ENCODE measurements around the gene MAPKAPK5. TPM values are rescaled to one million over a fixed set of nuclear protein-coding genes. Genes with fewer than 3 reads are reported as not detected.
"Not testable (repeated sequence)": the region's sequence is repeated elsewhere in the genome, so short reads cannot be mapped to it uniquely, and the experiment has no call there.

MAPKAPK5 gene
- total and polyA plus RNA-seq, 4 donors, result 10.9 to 26.3 (median 12.6) TPM

DNA sequence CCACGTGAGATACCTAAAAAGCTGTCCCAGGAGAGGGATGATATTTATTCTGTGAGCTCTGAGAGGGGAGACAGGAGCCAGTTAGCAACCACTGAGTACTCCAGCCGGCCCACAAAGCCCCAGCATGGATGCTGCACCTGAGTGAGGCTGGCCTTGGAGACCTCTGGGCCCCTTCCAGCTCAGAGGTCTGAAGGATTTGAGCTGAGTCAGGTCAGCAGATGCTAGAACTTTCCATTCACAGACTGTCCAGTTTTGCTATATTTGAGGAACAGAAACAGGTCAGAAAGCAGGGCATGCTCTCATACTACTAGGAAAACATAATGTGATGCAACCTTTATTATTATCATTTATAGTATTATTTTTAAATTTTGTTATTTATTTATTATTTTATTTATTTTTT, 15.0 kb upstream of the MAPKAPK5 start (continued):
- no peak for TF ChIP-seq TAF1 (conservative IDR thresholded peaks at IDR 0.05)
- TF ChIP-seq SP1 (IDR thresholded peaks at IDR 0.05), result no peak
- TF ChIP-seq RXRA (IDR thresholded peaks at IDR 0.05), result no peak
- no peak for TF ChIP-seq NR2F2 (IDR thresholded peaks at IDR 0.05)
- no peak for TF ChIP-seq FOXA2 (IDR thresholded peaks at IDR 0.05)
- TF ChIP-seq HNF4A (conservative IDR thresholded peaks at IDR 0.05), result no peak
- TF ChIP-seq EGR1 (IDR thresholded peaks at IDR 0.05; ENCODE audit: low read depth in 2 of 2), result no peak

DNA sequence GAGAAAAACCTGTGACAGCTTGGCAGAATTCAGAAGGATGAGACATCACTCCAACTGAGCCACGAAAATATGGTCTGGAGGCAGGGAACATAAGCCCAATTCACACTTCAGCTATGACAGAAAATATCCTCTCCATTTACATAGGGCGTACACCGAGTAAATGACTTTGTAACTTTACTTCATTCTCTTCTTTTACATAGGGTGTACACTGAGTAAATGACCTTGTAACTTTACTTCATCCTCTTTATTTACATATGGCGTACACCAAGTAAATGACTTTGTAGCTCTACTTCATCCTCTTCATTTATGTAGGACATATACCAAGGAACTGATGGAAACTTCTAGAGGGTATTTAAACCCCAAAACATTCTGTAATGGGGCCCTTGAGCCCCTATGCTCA, 14.1 kb upstream of the MAPKAPK5 start:
- TF ChIP-seq RAD21 (IDR thresholded peaks at IDR 0.05) (no peak), NR2F2 (IDR thresholded peaks at IDR 0.05) (no peak), FOXA2 (IDR thresholded peaks at IDR 0.05) (no peak), SP1 (IDR thresholded peaks at IDR 0.05) (no peak)
- TF ChIP-seq, protein P1, sequence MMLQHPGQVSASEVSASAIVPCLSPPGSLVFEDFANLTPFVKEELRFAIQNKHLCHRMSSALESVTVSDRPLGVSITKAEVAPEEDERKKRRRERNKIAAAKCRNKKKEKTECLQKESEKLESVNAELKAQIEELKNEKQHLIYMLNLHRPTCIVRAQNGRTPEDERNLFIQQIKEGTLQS (IDR thresholded peaks at IDR 0.05), result no peak
- TF ChIP-seq, protein P2, sequence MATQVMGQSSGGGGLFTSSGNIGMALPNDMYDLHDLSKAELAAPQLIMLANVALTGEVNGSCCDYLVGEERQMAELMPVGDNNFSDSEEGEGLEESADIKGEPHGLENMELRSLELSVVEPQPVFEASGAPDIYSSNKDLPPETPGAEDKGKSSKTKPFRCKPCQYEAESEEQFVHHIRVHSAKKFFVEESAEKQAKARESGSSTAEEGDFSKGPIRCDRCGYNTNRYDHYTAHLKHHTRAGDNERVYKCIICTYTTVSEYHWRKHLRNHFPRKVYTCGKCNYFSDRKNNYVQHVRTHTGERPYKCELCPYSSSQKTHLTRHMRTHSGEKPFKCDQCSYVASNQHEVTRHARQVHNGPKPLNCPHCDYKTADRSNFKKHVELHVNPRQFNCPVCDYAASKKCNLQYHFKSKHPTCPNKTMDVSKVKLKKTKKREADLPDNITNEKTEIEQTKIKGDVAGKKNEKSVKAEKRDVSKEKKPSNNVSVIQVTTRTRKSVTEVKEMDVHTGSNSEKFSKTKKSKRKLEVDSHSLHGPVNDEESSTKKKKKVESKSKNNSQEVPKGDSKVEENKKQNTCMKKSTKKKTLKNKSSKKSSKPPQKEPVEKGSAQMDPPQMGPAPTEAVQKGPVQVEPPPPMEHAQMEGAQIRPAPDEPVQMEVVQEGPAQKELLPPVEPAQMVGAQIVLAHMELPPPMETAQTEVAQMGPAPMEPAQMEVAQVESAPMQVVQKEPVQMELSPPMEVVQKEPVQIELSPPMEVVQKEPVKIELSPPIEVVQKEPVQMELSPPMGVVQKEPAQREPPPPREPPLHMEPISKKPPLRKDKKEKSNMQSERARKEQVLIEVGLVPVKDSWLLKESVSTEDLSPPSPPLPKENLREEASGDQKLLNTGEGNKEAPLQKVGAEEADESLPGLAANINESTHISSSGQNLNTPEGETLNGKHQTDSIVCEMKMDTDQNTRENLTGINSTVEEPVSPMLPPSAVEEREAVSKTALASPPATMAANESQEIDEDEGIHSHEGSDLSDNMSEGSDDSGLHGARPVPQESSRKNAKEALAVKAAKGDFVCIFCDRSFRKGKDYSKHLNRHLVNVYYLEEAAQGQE (IDR thresholded peaks at IDR 0.05), result no peak
- 90% methylated on average over 4 of the region's 4 CpGs for WGBS
- H3K9ac ChIP-seq (ENCODE audit: low read depth in 1 of 2, low read length in 2 of 2), result no peak overlapping the region
- no peaks in the 10 kb centered on the region for H3K36me3 ChIP-seq (ENCODE audit: control insufficient read depth in 4 of 4, insufficient read depth in 3 of 4, low read depth in 1 of 4, low read length in 3 of 4)
- H3K4me3 ChIP-seq (ENCODE audit: low read depth in 1 of 3, low read length in 3 of 3), result no peak overlapping the region
- H3K27ac ChIP-seq (ENCODE audit: low read depth in 1 of 2, low read length in 2 of 2), result no peak overlapping the region
- no peak for DNase-seq (ENCODE audit: low spot score)
- H3K4me1 ChIP-seq (ENCODE audit: control insufficient read depth in 4 of 4, insufficient read depth in 4 of 4, low read length in 3 of 4), result no peaks in the 10 kb centered on the region
- no peaks in the 10 kb centered on the region for H3K9me3 ChIP-seq (ENCODE audit: control insufficient read depth in 4 of 4, low read length in 3 of 4)
- no peaks in the 10 kb centered on the region for H3K27me3 ChIP-seq (ENCODE audit: control insufficient read depth in 4 of 4, insufficient read depth in 4 of 4, low read length in 3 of 4)

DNA sequence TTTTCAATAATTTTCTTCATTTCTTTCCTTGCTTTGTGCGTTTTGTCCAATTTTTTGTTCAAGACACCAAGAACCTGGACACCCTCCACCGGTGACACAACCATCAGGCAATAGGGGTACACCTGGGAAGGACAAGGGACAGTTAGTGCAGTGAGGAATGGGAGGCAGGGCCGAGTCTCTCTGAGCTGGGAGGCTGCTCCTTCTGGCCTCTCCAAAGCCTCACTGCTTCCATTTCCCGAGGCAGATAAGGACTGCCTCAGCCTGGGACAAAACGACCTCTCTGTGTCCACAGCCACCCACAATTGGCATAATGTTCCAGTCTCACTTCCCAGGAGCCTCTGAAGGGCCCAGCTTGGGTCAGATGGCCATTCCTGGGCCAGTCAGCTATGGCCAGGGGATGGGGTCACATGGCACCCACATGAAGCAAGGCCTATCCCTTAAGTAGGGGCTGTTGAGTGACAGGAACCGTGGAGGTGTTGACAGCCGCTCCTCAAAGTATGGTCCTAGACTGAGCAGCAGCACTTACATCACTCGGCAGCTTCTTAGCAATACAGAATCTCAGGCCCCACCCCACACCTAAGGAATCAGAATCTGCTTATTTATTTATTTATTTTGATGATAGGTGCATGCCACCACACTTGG, 13.6 kb upstream of the MAPKAPK5 start:
- Histone ChIP-seq H3K9ac (ENCODE audit: low read depth in 1 of 2, low read length in 2 of 2) (no peak overlapping the region), H3K9me3 (ENCODE audit: control insufficient read depth in 4 of 4, low read length in 3 of 4) (no peaks in the 10 kb centered on the region)
- DNase-seq (ENCODE audit: low spot score), result no peak

DNA sequence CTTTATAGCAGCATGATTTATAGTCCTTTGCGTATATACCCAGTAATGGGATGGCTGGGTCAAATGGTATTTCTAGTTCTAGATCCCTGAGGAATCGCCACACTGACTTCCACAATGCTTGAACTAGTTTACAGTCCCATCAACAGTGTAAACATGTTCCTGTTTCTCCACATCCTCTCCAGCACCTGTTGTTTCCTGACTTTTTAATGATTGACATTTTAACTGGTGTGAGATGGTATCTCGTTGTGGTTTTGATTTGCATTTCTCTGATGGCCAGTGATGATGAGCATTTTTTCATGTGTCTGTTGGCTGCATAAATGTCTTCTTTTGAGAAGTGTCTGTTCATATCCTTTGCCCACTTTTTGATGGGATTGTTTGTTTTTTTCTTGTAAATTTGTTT, 12.4 kb upstream of the MAPKAPK5 start:
- not testable (repeated sequence) for H3K4me3 ChIP-seq (ENCODE audit: low read depth in 1 of 3, low read length in 3 of 3); H3K9ac ChIP-seq (ENCODE audit: low read depth in 1 of 2, low read length in 2 of 2); H3K36me3 ChIP-seq (ENCODE audit: control insufficient read depth in 4 of 4, insufficient read depth in 3 of 4, low read depth in 1 of 4, low read length in 3 of 4); DNase-seq (ENCODE audit: low spot score); H3K27me3 ChIP-seq (ENCODE audit: control insufficient read depth in 4 of 4, insufficient read depth in 4 of 4, low read length in 3 of 4); H3K27ac ChIP-seq (ENCODE audit: low read depth in 1 of 2, low read length in 2 of 2); H3K4me1 ChIP-seq (ENCODE audit: control insufficient read depth in 4 of 4, insufficient read depth in 4 of 4, low read length in 3 of 4); H3K9me3 ChIP-seq (ENCODE audit: control insufficient read depth in 4 of 4, low read length in 3 of 4)
- 86% methylated on average over 3 of the region's 3 CpGs for WGBS

More for the DNA sequence above, 13.6 kb upstream of the MAPKAPK5 start:
- no peak overlapping the region for H3K4me3 ChIP-seq (ENCODE audit: low read depth in 1 of 3, low read length in 3 of 3)
- H3K27me3 ChIP-seq (ENCODE audit: control insufficient read depth in 4 of 4, insufficient read depth in 4 of 4, low read length in 3 of 4), result no peaks in the 10 kb centered on the region
- TF ChIP-seq FOXA2 (IDR thresholded peaks at IDR 0.05) (no peak), FOXA1 (IDR thresholded peaks at IDR 0.05) (no peak), SP1 (IDR thresholded peaks at IDR 0.05) (no peak)
- no peak overlapping the region for H3K27ac ChIP-seq (ENCODE audit: low read depth in 1 of 2, low read length in 2 of 2)
- H3K4me1 ChIP-seq (ENCODE audit: control insufficient read depth in 4 of 4, insufficient read depth in 4 of 4, low read length in 3 of 4), result no peaks in the 10 kb centered on the region
- WGBS, result 88% methylated on average over 8 of the region's 8 CpGs
- no peaks in the 10 kb centered on the region for H3K36me3 ChIP-seq (ENCODE audit: control insufficient read depth in 4 of 4, insufficient read depth in 3 of 4, low read depth in 1 of 4, low read length in 3 of 4)

DNA sequence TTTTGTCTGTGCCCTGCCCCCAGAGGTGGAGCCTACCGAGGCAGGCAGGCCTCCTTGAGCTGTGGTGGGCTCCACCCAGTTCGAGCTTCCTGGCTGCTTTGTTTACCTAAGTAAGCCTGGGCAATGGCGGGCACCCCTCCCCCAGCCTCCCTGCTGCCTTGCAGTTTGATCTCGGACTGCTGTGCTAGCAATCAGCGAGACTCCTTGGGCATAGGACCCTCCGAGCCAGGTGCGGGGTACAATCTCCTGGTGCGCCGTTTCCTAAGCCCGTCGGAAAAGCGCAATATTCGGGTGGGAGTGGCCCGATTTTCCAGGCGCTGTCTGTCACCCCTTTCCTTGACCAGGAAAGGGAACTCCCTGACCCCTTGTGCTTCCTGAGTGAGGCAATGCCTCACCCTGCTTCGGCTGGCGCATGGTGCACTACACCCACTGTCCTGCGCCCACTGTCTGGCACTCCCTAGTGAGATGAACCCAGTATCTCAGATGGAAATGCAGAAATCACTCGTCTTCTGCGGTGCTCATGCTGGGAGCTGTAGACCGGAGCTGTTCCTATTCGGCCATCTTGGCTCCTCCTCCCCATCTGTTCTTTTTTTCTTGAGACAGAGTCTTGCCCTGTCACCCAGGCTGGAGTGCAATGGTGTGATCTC, 7.2 kb upstream of the MAPKAPK5 start:
- 72% methylated on average over 22 of the region's 22 CpGs for WGBS
- not testable (repeated sequence) for DNase-seq (ENCODE audit: low spot score); H3K36me3 ChIP-seq (ENCODE audit: control insufficient read depth in 4 of 4, insufficient read depth in 3 of 4, low read depth in 1 of 4, low read length in 3 of 4); H3K4me3 ChIP-seq (ENCODE audit: low read depth in 1 of 3, low read length in 3 of 3); H3K4me1 ChIP-seq (ENCODE audit: control insufficient read depth in 4 of 4, insufficient read depth in 4 of 4, low read length in 3 of 4); H3K9me3 ChIP-seq (ENCODE audit: control insufficient read depth in 4 of 4, low read length in 3 of 4); H3K27me3 ChIP-seq (ENCODE audit: control insufficient read depth in 4 of 4, insufficient read depth in 4 of 4, low read length in 3 of 4); H3K27ac ChIP-seq (ENCODE audit: low read depth in 1 of 2, low read length in 2 of 2); H3K9ac ChIP-seq (ENCODE audit: low read depth in 1 of 2, low read length in 2 of 2)

DNA sequence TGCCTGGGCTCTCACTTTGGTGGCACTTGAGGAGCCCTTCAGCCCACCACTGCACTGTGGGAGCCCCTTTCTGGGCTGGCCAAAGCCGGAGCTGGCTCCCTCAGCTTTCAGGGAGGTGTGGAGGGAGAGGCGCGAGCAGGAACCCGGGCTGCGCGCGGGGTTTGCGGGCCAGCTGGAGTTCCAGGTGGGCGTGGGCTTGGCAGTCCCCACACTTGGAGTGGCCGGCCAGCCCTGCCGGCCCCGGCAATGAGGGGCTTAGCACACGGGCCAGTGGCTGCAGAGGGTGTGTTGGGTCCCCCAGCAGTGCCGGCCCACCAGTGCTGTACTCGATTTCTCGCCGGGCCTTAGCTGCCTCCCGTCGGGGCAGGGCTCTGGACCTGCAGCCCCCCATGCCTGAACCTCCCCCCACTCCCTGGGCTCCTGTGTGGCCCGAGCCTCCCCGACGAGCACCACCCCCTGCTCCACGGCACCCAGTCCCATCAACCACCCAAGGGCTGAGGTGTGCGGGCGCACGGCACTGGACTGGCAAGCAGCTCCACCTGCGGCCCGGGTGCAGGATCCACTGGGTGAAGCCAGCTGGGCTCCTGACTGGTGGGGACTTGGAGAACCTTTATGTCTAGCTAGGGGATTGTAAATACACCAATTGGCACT, 6.4 kb upstream of the MAPKAPK5 start:
- WGBS, result 95% methylated on average over 28 of the region's 28 CpGs
- H3K27ac ChIP-seq (ENCODE audit: low read depth in 1 of 2, low read length in 2 of 2), result not testable (repeated sequence)

More for the DNA sequence above, 6.4 kb upstream of the MAPKAPK5 start:
- peaks cover 3 to 11% (median 5%) of the 10 kb centered on the region in 4 donors for H3K4me1 ChIP-seq (ENCODE audit: control insufficient read depth in 4 of 4, insufficient read depth in 4 of 4, low read length in 3 of 4)
- not testable (repeated sequence) for H3K36me3 ChIP-seq (ENCODE audit: control insufficient read depth in 4 of 4, insufficient read depth in 3 of 4, low read depth in 1 of 4, low read length in 3 of 4); H3K4me3 ChIP-seq (ENCODE audit: low read depth in 1 of 3, low read length in 3 of 3); H3K27me3 ChIP-seq (ENCODE audit: control insufficient read depth in 4 of 4, insufficient read depth in 4 of 4, low read length in 3 of 4); H3K9ac ChIP-seq (ENCODE audit: low read depth in 1 of 2, low read length in 2 of 2); DNase-seq (ENCODE audit: low spot score); H3K9me3 ChIP-seq (ENCODE audit: control insufficient read depth in 4 of 4, low read length in 3 of 4)
